C4-2B (cell line): Measurements from ENCODE around the gene TMEM167A.

ENCODE experiments used
- ZFX ChIP-seq: fragments of 450-650 bp; IDR thresholded peaks from 2 replicates; pipeline ENCODE4 v1.6.1; 2017
- TF ChIP-seq, protein P1 (sequence below): fragments of 450-650 bp; conservative IDR thresholded peaks from 2 replicates; pipeline ENCODE4 v1.5.1; 2017; ENCODE audit warnings: mild to moderate bottlenecking

DNA sequence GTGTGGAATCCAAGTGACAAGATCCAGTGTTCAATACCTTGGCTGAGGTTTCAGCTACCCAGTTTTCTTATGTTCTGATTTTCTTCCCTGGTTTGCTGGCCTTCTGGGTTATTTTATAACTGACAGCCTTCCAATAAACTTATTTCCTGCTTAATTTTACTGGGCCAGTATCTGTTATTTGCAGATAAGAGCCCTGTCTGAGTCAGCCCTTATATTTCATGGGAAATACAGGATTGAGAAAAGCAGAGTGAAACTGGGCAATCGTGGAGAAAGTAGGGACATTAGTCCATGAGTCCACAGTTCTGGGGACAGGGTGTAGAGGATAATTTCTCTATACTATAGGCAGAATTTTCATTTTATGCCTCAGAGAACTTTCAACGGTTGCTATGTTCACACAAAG lies 32.3 kb downstream of the TMEM167A start:
- TF ChIP-seq, protein P1, sequence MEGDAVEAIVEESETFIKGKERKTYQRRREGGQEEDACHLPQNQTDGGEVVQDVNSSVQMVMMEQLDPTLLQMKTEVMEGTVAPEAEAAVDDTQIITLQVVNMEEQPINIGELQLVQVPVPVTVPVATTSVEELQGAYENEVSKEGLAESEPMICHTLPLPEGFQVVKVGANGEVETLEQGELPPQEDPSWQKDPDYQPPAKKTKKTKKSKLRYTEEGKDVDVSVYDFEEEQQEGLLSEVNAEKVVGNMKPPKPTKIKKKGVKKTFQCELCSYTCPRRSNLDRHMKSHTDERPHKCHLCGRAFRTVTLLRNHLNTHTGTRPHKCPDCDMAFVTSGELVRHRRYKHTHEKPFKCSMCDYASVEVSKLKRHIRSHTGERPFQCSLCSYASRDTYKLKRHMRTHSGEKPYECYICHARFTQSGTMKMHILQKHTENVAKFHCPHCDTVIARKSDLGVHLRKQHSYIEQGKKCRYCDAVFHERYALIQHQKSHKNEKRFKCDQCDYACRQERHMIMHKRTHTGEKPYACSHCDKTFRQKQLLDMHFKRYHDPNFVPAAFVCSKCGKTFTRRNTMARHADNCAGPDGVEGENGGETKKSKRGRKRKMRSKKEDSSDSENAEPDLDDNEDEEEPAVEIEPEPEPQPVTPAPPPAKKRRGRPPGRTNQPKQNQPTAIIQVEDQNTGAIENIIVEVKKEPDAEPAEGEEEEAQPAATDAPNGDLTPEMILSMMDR, result no peak
- TF ChIP-seq ZFX, result no peak
